ENCODE data around the gene ANKH. TPM values are rescaled to one million over a fixed set of nuclear protein-coding genes. Genes with fewer than 3 reads are reported as not detected.
A peak's percentile ranks its signal among the peaks of the same experiment; 100 is the strongest.
"Not testable (repeated sequence)": the region's sequence is repeated elsewhere in the genome, so short reads cannot be mapped to it uniquely, and the experiment has no call there.

ANKH gene
- total RNA-seq, 1 donor from 2014 or later = 75.9 TPM

DNA sequence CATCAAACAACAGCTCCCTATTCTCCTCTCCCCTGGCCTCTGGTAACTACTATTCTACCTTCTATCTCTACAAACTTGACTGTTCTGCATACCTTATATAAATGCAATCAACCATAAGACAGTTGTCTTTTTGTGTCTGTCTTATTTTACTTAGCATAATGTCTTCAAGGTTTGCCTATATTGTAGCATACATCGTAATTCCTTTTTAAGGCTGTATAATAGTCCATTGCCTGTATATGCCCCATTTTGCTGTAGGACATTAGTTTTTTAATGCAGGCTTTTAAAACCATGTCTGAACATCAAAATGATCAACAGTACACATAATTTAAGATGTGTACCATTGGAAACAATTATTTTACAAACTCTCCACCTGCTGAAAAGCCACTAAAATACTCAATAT lies 12.4 kb downstream of the ANKH start:
- DNase-seq (ENCODE audit: low spot score) = no peak
- no peak for ATAC-seq

DNA sequence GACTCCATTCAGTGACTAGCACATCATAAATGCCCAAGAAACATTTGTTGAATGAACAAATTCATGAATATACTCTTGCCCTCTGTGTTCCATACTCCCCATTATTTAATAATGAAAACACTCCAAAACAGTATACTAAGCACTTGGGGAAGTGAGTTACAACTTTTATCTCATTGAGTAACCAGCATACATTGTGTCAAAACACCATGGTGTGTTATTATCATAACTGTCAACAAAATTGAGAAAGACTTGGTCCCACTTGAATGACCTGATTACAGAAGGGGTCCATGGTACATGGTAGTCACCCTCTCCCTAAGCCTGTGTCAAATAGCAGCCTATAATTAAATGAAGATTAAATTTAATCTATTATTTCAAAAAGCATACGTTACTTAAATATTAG lies 16.2 kb downstream of the ANKH start:
- DNase-seq (ENCODE audit: low spot score) = no peak
- ATAC-seq = no peak

DNA sequence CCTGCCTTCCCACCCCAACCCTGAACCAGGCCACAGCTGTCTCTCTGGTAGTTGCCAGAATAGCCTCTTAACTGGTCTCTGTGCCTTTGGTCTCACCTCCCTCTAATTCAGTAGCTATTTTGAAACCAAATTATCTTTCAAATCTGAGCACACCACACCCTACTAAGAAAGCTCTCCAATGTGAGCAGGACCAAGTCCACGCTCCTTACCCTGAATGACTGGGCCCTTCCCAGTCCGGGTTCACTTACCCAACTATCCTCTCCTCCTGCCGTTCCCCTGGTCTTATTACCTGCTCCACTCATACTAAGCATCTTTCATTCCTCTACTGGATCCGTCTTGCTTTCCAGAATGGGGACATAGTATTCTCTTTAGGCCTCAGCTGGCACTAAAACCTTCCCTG lies 16.8 kb downstream of the ANKH start:
- no peak for ATAC-seq
- no peak for DNase-seq (ENCODE audit: low spot score)

DNA sequence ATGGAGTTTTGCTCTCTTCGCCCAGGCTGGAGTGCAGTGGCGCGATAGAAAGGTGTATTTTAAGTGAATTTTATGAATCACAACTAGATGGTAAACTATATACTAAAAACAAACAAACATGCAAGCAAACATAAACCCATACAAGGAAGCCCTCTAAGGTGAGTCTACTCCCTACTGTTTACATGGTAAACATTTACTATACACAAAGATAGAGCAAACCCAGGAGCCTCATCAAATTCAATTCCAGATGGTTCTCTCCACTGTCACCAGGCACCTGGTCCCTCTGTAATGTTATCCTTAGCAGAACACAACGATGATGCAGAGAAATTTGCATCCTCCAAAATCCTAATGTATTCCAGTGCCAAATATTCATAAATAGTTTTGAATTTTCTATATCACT lies 17.9 kb downstream of the ANKH start:
- DNase-seq (ENCODE audit: low spot score) (no peak), ATAC-seq (no peak)

DNA sequence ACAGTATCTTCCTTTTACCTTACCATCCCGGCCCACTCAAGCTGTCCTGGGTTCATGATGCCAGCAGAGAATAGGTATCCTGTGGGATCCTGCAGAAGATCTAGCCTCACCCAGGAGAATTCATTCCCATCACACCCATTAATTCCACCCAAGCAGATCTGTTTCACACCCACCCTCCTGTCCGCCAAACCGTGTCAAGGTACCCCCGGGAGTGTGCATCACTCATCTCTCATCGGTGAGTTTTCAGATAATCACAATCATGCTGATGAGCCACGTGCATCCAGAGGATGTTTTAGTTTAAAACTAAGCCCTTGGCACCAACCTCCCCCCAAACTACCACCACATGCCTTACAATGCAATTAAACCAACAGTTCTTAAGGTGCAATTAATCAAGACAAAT lies 18.8 kb downstream of the ANKH start:
- DNase-seq (ENCODE audit: low spot score) (no peak), ATAC-seq (no peak)

DNA sequence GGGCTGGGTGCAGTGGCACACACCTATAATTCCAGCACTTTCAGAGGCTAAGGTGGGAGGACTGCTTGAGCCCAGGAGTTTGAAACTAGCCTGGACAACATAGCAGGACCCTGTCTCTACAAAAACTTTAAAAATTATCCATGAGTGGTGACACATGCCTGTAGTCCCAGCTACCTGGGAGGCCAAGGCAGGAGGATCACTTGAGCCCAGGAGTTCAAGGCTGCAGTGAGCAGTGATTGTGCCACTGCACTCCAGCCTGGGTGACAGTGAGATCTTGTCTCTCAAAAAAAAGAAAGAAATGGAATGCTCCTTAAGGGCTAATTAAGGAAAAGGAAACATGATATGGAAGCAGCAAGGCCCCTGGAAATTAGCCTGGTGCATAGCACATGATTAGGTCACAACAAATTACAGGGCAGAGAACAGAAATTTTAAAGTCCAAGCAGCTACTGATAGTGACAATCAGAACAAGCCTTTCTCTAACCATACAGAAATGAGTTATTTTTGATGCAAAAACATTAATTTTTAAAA lies 19.5 kb downstream of the ANKH start:
- DNase-seq (ENCODE audit: low spot score) (no peak), ATAC-seq (no peak)

DNA sequence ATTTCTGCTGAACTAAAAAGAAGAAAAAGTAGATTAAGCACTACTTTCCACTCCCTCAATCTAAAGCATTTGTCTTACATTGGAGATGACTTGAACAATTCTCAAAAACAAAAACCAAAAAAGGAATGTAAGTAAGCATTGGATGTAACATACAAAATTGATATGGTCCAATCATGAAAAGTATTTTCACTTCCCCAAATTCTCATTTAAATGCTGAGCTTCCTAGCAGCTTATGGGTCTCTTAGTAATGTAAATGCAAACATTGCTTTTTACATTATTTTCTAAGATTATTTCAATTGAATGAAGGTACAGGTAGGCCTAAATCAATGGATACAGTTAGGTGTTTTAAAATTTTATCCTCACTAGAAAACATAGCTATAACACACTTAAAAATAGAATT lies 20.0 kb downstream of the ANKH start:
- no peak for DNase-seq (ENCODE audit: low spot score)
- no peak for ATAC-seq

DNA sequence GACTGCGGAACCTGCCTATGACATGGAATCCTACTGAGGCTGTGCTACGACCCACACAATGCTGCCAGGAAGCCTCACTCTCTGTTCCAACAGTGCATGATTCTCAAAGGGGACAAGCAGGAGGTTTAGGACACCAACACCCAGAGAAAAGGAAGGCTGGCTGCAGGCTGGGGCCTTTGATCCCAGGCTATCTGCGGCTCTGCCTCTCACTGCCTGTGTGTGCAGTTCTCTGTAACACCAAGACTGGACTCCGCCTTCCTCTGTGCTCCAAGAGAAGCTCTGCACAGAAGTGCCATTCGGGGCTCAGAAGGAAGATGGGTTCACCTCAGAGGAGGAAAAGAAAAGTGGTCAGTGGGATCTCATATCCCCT lies 20.5 kb downstream of the ANKH start:
- no peak for DNase-seq (ENCODE audit: low spot score)
- ATAC-seq = peak; percentile 20

DNA sequence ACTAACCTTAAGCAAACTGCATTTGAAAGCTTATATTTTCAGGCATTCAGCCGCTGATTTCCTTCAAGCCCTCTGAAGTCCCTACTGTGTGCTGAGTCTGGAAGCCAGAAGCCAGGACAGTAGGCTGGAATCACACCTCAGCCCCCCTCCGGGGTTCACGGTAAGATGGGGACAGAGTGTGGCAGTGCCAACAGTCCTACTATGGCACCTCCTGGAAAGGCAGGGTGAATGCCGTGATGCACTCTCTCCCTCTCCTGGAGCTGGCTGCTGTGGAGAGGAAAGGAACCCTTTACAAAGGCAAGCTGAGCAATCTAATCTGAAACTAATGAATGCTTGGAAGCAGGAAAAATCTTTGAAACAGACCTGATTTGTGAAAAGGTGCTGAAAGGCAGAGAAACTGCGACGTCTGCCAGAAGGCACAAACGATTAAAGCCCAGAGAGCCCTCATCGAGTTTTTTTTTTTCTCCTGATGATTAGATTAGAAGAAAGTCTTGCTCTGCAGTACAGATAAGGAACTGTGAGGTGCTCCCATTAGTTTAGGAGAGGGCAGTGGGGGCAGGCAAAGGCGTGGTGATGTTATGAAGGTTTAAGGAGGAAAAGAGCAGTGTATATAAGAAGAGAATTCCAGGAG lies 21.0 kb downstream of the ANKH start:
- no peak for ATAC-seq
- DNase-seq (ENCODE audit: low spot score) = no peak

DNA sequence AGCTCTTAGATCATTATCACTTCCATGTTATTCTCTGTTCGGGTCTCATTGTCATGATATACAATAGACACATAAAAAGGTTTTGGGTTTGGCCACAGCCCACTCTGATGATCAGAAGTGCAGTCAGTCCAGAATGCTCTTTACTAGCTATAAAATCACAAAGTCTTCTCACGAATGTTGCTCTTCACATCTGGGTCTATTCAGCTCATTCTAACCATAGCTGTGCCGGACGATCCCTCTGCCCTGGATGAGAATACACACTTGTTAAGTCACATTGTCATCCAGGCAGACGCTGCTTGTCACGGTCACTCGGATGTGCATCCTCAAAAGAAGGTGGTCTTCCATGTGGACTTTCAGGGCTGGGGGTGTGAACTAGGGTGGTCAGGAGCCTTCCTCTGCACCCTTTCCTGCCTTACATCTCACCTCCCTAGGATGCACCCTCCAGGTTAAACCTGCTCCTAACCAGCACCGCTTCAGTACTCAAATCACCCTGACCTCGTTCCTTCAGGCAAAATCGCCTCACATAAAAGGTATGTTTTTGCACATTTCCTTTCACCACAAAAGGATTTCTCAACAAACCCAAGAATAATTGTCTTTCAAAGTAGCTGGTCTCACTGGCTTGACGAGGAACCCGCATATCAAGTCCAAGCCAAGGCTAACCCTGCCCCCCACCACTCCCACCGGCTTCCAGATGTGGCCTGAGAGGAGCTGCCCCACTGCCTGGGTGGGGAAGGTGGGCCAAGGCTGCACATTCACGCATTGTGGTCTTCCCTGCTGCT lies 21.9 kb downstream of the ANKH start:
- DNase-seq (ENCODE audit: low spot score) (no peak), ATAC-seq (no peak)

DNA sequence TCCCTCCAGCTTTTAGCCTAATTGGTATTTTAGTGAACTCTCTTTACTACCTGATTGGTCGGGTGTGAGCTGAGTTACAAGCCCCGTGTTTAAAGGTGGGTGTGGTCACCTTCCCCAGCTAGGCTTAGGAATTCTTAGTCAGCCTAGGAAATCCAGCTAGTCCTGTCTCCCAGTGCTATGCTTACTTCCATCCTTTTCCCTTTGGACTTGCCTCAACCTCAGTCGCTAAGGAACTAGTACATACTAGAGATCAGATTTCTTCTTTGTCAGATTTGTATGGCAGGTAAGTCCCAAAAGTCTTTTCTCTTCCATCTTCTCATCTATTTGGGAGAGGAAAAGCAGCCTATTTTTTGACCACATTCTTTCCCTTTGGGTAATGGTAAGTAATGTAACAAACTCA lies 22.6 kb downstream of the ANKH start:
- not testable (repeated sequence) for DNase-seq (ENCODE audit: low spot score); ATAC-seq

DNA sequence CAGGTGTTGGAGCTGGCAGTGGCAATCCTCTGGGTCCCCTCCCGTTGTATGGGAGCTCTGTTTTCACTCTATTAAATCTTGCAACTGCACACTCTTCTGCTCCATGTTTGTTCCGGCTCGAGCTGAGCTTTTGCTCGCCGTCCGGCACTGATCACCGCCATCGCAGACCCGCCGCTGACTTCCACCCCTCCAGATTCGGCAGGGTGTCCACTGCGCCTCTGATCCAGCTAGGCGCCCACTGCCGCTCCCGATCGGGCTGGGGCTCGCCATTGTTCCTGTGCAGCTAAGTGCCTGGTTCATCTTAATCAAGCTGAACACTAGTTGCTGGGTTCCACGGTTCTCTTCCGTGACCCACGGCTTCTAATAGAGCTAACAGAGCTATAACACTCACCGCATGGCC lies 23.2 kb downstream of the ANKH start:
- no peak for ATAC-seq
- DNase-seq (ENCODE audit: low spot score) = no peak

DNA sequence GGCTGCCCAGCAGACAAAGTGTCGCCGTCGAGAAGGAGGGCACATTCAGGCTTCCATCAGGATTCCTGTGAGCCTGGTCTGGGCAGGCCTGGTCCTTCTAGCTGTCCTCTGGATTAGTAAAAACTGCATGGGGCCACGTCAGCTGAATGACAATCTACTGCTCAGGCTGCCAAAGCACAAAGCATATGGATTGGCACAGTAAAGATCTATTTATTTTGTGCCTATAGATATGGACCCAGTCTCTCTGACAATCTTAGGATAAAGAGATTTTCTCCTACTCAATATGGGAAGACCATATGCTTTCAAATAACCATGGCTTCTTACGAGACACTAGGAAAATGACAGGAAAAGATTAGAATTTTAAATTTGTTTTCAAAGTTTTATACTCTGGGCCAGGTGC lies 24.1 kb downstream of the ANKH start:
- DNase-seq (ENCODE audit: low spot score) = no peak
- no peak for ATAC-seq

DNA sequence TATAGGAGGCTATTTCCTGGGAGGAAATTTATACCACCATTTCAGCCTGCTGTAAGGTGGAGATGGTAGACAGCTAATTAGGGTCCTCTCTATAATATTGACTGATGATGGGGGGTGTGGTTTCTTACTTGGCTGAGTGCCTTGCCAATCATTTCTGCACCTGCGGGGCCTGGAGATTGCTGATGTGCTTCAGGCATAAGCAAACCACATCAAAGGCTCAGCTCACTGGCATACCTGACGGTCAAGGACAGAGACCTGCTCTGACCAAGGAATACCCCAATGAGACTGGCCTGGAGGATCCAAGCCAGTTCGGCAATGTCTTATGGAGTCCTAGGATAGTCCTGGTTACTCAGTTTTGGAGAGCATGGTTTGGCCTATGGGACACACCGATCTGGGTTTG lies 29.5 kb downstream of the ANKH start:
- DNase-seq (ENCODE audit: low spot score) (no peak), ATAC-seq (no peak)

DNA sequence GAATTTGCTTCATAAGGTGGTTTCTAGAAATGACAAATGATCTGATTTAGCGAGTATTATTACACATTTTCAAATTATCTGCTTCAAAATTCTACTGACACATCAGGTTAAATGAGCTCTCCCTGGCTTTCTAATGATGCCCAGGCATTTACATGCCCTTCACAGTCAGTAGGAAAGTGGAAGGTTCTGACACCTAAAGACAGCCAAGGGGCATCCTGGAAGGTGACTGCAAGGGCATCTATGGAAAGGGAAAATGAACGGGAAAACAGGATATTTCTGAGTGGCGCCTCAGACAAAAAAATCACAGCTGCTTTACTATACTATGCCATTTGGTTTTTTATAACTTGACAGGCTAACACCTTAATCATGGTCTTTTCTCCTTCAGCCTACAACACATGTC lies 31.0 kb downstream of the ANKH start:
- no peak for ATAC-seq
- no peak for DNase-seq (ENCODE audit: low spot score)

DNA sequence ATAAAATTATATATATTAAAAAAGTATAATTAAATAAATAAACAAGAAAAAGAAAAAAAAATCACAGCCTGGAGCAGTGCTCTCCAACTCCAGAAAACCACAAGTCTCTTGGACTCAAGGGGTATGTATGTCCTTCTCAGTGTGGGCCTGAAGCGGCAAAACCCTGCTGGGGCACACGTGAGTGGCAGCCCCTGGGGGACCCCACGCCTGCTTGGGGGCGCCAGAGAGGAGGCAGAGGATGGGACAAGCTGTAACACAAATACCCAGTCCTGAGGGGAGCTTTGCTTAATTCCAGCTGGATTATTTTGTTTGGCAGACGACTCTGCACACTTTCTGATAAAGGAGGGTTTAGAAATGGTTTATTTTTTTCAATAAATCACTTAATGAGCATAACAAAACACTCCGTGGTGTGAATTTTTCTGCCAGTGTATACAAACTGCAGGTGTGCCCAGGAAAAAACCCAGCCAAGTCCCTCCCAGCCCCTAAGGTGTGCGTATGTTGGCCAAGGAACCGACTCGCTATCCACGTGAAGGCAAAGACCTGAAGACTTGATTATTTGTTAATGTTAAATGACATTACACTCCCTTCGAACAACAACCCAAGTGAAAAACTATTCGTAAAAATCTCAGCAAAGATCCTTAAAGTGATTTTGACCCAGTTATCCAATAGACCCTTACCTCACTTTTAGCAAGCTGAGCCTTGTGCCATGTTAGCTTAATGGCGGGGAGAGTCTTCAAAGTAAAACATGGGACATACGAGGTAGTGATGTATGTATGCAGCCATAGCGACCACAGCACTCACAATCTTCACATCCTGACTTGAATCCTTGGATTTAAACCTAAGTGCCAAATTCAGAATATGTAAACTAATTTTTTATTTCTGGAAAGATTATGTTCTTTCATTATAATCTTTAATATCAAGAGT lies 32.9 kb downstream of the ANKH start:
- DNase-seq (ENCODE audit: low spot score) (no peak), ATAC-seq (no peak)

DNA sequence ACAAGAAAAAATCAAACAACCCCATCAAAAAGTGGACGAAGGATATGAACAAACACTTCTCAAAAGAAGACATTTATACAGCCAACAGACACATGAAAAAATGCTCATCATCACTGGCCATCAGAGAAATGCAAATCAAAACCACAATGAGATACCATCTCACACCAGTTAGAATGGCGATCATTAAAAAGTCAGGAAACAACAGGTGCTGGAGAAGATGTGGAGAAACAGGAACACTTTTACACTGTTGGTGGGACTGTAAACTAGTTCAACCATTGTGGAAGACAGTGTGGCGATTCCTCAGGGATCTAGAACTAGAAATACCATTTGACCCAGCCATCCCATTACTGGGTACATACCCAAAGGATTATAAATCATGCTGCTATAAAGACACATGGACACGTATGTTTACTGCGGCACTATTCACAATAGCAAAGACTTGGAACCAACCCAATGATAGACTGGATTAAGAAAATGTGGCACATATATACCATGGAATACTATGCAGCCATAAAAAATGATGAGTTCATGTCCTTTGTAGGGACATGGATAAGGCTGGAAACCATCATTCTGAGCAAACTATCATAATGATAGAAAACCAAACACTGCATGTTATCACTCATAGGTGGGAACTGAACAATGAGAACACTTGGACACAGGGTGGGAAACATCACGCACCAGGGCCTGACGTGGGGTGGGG lies 34.0 kb downstream of the ANKH start:
- ATAC-seq; DNase-seq (ENCODE audit: low spot score): not testable (repeated sequence)

DNA sequence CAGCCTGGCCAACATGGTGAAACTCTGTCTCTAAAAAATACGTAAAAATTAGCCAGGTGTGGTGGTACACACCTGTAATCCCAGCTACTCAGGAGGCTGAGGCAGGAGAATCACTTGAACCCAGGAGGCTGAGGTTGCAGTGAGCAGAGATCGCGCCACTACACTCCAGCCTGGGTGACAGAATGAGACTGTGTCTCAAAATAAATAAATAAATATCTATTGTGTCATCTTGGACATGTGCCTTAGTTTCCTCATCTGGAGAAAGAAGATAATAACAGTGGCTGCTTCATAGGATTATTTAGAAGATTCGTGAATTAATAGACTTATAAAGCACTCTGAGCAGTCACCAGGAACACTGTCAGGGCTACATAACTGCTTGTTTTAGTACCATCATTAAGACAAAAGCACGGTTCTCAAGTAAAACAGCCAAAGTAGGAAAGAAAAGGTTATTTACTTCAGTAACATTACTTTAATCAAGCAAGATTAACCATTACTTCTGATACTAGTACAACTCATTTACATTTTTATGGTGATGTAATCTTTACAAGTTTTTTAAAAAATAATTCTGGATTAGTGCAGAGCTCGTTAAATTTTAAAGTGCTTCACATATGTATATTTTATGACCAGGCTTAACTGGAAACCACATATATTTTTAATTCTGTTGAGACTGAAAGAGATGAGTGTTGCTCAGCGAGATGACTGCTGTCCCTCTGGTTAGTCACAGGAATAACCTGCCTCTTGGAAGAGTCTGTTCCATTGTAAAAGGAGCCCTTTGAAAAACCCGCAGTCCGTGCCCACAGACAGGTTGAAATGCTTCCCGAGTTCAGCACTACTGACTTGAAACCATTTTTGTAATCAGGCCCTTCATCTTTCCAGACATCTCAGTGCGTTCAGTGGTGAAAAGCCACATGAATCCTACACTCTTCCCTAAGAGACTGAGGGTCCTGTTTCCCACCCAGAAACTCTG lies 36.7 kb downstream of the ANKH start:
- ATAC-seq (no peak), DNase-seq (ENCODE audit: low spot score) (no peak)

DNA sequence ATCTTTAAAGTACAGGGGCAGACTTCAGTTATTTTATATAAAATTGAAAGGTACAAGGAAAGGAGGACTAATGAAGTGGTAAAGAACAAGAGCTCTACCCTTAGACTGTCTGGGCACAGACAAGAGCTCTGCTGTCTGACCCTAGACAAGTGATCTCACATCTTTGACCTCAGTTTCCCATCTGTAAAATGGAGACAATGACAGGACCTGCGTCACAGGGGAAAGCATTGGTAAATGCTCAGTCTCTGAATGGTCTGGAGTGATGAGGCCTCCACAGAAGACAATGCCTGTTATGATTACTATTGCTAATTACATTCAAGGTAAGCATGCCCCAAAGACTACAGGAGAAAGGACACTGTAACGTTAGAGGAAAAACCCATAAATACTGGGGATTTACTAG lies 37.5 kb downstream of the ANKH start:
- no peak for DNase-seq (ENCODE audit: low spot score)
- no peak for ATAC-seq

DNA sequence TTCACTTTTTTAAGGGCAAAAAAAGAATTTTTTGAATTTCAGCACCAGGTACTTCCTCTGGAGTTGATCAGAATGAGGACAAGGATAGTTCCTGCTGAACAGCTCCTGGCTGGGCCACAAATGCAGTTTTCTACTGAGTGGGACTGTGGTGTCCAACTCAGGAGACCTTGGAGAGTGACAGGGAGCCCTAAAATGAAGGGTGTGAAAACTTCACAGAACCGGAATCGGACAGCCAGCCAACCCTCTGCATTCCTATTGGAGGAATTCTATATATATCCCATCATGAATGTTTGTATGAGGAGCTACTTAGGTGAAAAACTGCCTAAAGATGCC lies 40.6 kb downstream of the ANKH start:
- ATAC-seq (no peak), DNase-seq (ENCODE audit: low spot score) (no peak)

All from left lobe of liver (tissue), 2 donors.